HCT116 (cell line): ENCODE measurements around the gene CPLX4. TPM values are rescaled to one million over a fixed set of nuclear protein-coding genes. Genes with fewer than 3 reads are reported as not detected.

Source experiments
- ATAC-seq: fragments of 200-7000 bp; cut with Tn5 transposase; 2 replicates; pipeline ENCODE4 v1.9.1; 2020; ENCODE audit warnings: mild to moderate bottlenecking, moderate library complexity
- BruUV-seq: library from RNA; stranded (reverse); fragments of 400-500 nt; replicated peaks from 2 replicates; lab custom pipeline; 2021; lab: Mats Ljungman, UMichigan
- CTCF ChIA-PET: fragments of 300-600 bp; sonication (Branson Sonifier 250); formaldehyde crosslinking; loops from one replicate; lab custom pipeline; 2021; ENCODE audit warnings: antibody characterized with exemption; lab: Charles Lee
- POLR2A ChIA-PET: fragments of 300-600, 350-600 bp; sonication (Branson Sonifier 250); formaldehyde crosslinking; loops from one replicate; lab custom pipeline; 2021; ENCODE audit warnings: antibody characterized with exemption; lab: Charles Lee
- RAD21 ChIA-PET, 2 experiments: fragments of 300-600 bp; sonication (Branson Sonifier 250); formaldehyde crosslinking; loops; one replicate each; lab custom pipeline; 2023; ENCODE audit warnings: low total read pairs in 2 of 2; ENCODE audit not compliant: uncharacterized antibody in 2 of 2, unreplicated experiment in 2 of 2, low non-redundant PET in 1 of 2; lab: Charles Lee
- DNase-seq: peaks from one replicate; pipeline ENCODE4 v3.0.0-alpha.2; 2010; ENCODE audit warnings: low read depth, low spot score
- H2AFZ ChIP-seq: fragments of 200-600 bp; shearing (Covaris generic), sonication (generic); 2 replicates; pipeline ENCODE4 v1.6.1; 2017; ENCODE audit warnings: low read depth, mixed run types, mixed read lengths, antibody characterized with exemption, low read length; ENCODE audit not compliant: poor library complexity, severe bottlenecking
- H3K27ac ChIP-seq: 2 replicates; pipeline ENCODE4 v1.5.1; 2012; ENCODE audit warnings: low read depth, low read length
- H3K27me3 ChIP-seq: fragments of 200-600 bp; sonication (generic); 2 replicates; pipeline ENCODE4 v1.6.1; 2016; ENCODE audit warnings: mixed run types, low read length, mixed read lengths; ENCODE audit not compliant: insufficient read depth
- H3K36me3 ChIP-seq, 2 experiments: fragments of 200-500 bp in 1 of 2; fragments of 200-600 bp in 1 of 2; sonication (Bioruptor generic) in 1 of 2; sonication (generic) in 1 of 2; 2 replicates each; pipeline versions ENCODE4 v1.5.1 to v1.6.1; 2014 to 2016; ENCODE audit warnings: low read length in 2 of 2, inconsistent platforms in 1 of 2, mixed read lengths in 1 of 2, mixed run types in 1 of 2; ENCODE audit not compliant: insufficient read depth in 2 of 2, control insufficient read depth in 1 of 2
- H3K4me1 ChIP-seq, 2 experiments: fragments of 200-600 bp in 1 of 2; sonication (generic) in 1 of 2; 2 replicates each; pipeline versions ENCODE4 v1.5.1 to v1.6.1; 2012 to 2017; ENCODE audit warnings: low read length in 2 of 2, inconsistent platforms in 1 of 2, mild to moderate bottlenecking in 1 of 2, mixed read lengths in 1 of 2, mixed run types in 1 of 2, moderate library complexity in 1 of 2; ENCODE audit not compliant: insufficient read depth in 2 of 2, control insufficient read depth in 1 of 2
- H3K4me2 ChIP-seq: fragments of 200-600 bp; sonication (generic); 2 replicates; pipeline ENCODE4 v1.6.1; 2017; ENCODE audit warnings: mixed run types, low read length, mixed read lengths
- H3K4me3 ChIP-seq, 2 experiments: fragments of 200-600 bp in 1 of 2; sonication (generic) in 1 of 2; replicated peaks in 1 of 2; 2 replicates each; pipeline ENCODE4 v1.5.1; 2011 to 2016; ENCODE audit warnings: low read length in 2 of 2, control low read depth in 1 of 2, low read depth in 1 of 2, mild to moderate bottlenecking in 1 of 2, mixed read lengths in 1 of 2, mixed run types in 1 of 2
- H3K79me2 ChIP-seq: fragments of 200-600 bp; sonication (generic); 2 replicates; pipeline ENCODE4 v1.6.1; 2017; ENCODE audit warnings: mild to moderate bottlenecking, mixed run types, low read length, moderate library complexity, mixed read lengths; ENCODE audit not compliant: insufficient read depth
- H3K9ac ChIP-seq: fragments of 200-600 bp; sonication (generic); 2 replicates; pipeline ENCODE4 v1.6.1; 2016; ENCODE audit warnings: low read length, mixed read lengths
- H3K9me2 ChIP-seq: fragments of 200-600 bp; sonication (generic), shearing (Covaris generic); 2 replicates; pipeline ENCODE4 v1.6.1; 2017; ENCODE audit warnings: mixed run types, mild to moderate bottlenecking, moderate library complexity; ENCODE audit not compliant: insufficient read depth
- H3K9me3 ChIP-seq, 2 experiments: fragments of 200-500 bp in 1 of 2; fragments of 200-600 bp in 1 of 2; sonication (Bioruptor generic) in 1 of 2; sonication (generic) in 1 of 2; 2 replicates each; pipeline ENCODE4 v1.6.1; 2014 to 2017; ENCODE audit warnings: low read length in 2 of 2, mixed read lengths in 2 of 2, inconsistent platforms in 1 of 2, low read depth in 1 of 2, mild to moderate bottlenecking in 1 of 2, mixed run types in 1 of 2, moderate library complexity in 1 of 2; ENCODE audit not compliant: control insufficient read depth in 1 of 2, insufficient read depth in 1 of 2
- H4K20me1 ChIP-seq: fragments of 200-600 bp; sonication (generic), shearing (Covaris generic); 2 replicates; pipeline ENCODE4 v1.6.1; 2017; ENCODE audit warnings: mixed run types, mild to moderate bottlenecking, moderate library complexity; ENCODE audit not compliant: insufficient read depth
- ATF3 ChIP-seq: IDR thresholded peaks from 2 replicates; pipeline ENCODE4 v1.6.1; 2012
- CBX3 ChIP-seq: IDR thresholded peaks from 2 replicates; pipeline ENCODE4 v1.6.1; 2012; ENCODE audit warnings: low read depth
- EGR1 ChIP-seq: IDR thresholded peaks from 2 replicates; pipeline ENCODE4 v1.6.1; 2012; ENCODE audit warnings: low read depth
- ELF1 ChIP-seq: IDR thresholded peaks from 2 replicates; pipeline ENCODE4 v1.6.1; 2012; ENCODE audit warnings: low read depth, borderline replicate concordance
- EZH2 ChIP-seq: fragments of 200-600 bp; sonication (generic); IDR thresholded peaks from 2 replicates; pipeline ENCODE4 v1.6.1; 2017; ENCODE audit warnings: antibody characterized with exemption, mixed run types
- EZH2phosphoT487 ChIP-seq: fragments of 200-600 bp; IDR thresholded peaks from 2 replicates; pipeline ENCODE4 v1.6.1; 2018; ENCODE audit warnings: antibody characterized with exemption, borderline replicate concordance
- JUND ChIP-seq: IDR thresholded peaks from 2 replicates; pipeline ENCODE4 v1.6.1; 2012
- POLR2A ChIP-seq: IDR thresholded peaks from 2 replicates; pipeline ENCODE4 v1.7.0; 2011; ENCODE audit warnings: borderline replicate concordance; ENCODE audit not compliant: insufficient read depth, insufficient read length; ENCODE audit errors: extremely low read depth
- RAD21 ChIP-seq: IDR thresholded peaks from 2 replicates; pipeline ENCODE4 v1.6.1; 2012; ENCODE audit warnings: low read depth, mild to moderate bottlenecking
- REST ChIP-seq: IDR thresholded peaks from 2 replicates; pipeline ENCODE4 v1.6.1; 2012; ENCODE audit warnings: low read depth
- SIN3A ChIP-seq: IDR thresholded peaks from 2 replicates; pipeline ENCODE4 v1.6.1; 2012; ENCODE audit warnings: low read depth
- ZBTB33 ChIP-seq: IDR thresholded peaks from 2 replicates; pipeline ENCODE4 v1.6.1; 2011; ENCODE audit warnings: mild to moderate bottlenecking, low read length, moderate library complexity; ENCODE audit not compliant: insufficient replicate concordance; ENCODE audit errors: extremely low read depth
- ZFX ChIP-seq: fragments of 450-650 bp; IDR thresholded peaks from 2 replicates; pipeline ENCODE4 v1.6.1; 2017
- ZNF274 ChIP-seq: fragments of 200-500 bp; sonication (Bioruptor generic); IDR thresholded peaks from 2 replicates; pipeline ENCODE4 v1.6.1; 2014; ENCODE audit warnings: mild to moderate bottlenecking, low read depth, low read length, inconsistent platforms
- intact Hi-C: fragments of 100-400 bp; cut with micrococcal nuclease; formaldehyde crosslinking; loops from 2 replicates; pipeline ENCODE4 v1.10.0; 2022
- total RNA-seq: library from RNA; stranded (reverse); gene quantifications from one replicate; pipeline ENCODE4 v1.2.1, GENCODE V29; 2021; ENCODE audit not compliant: unreplicated experiment

The CPLX4 gene
- total RNA-seq, 1 experiment from 2014 or later: not detected

DNA sequence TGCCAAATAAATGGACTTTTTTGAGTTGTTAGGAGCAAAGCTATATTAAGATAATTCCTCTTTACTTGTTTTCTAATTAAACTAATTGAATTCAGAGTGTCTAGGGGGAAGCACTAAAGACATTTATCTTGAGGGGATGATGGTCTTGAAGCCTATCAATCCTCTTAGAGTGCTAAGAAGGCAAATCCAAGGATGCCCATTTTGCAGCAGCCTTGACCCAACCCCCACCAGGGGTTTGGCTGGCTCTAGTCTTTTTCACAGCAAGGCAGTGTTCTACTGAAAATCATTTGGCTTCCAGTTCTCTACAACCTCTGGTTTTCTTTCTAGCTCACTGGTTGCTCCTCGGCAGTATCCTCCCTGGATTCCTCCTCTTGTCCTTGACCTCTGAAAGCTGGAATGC lies 38.7 kb downstream of the CPLX4 start:
- CTCF ChIA-PET: no interaction called here

More for the DNA sequence above, 38.7 kb downstream of the CPLX4 start:
- H3K4me2 ChIP-seq: no peak overlapping the region
- H3K4me3 ChIP-seq: no peak overlapping the region
- no peak for DNase-seq
- no peaks in the 10 kb centered on the region for H3K36me3 ChIP-seq
- no peaks in the 10 kb centered on the region for H3K79me2 ChIP-seq
- no peaks in the 10 kb centered on the region for H3K4me1 ChIP-seq
- TF ChIP-seq REST (no peak), ZNF274 (no peak), EZH2phosphoT487 (no peak), CBX3 (no peak), ZFX (no peak), RAD21 (no peak), ATF3 (no peak), ELF1 (no peak), ZBTB33 (no peak), SIN3A (no peak), EGR1 (no peak), EZH2 (no peak), JUND (no peak), POLR2A (no peak)
- BruUV-seq: no TSS peak
- H3K27ac ChIP-seq: no peak overlapping the region
- intact Hi-C loops: no loop called here
- no peak overlapping the region for H3K9ac ChIP-seq
- ChIA-PET RAD21 (no interaction called here), POLR2A (no interaction called here)
- no peaks in the 10 kb centered on the region for H4K20me1 ChIP-seq
- no peak for ATAC-seq
- peaks cover 74% of the 10 kb centered on the region for H3K27me3 ChIP-seq
- no peaks in the 10 kb centered on the region for H3K9me3 ChIP-seq
- no peak overlapping the region for H2AFZ ChIP-seq
- H3K9me2 ChIP-seq: no peaks in the 10 kb centered on the region
